Hematopoietic multipotent progenitor cell treated with erythropoietin and hydrocortisone succinate and interleukin-3 and kit ligand, for 6 days (in vitro differentiated cells): ENCODE data around the gene PTPRR.
A peak's percentile ranks its signal among the peaks of the same experiment; 100 is the strongest.

Experiments
- DNase-seq: peaks from one replicate; pipeline ENCODE4 v3.0.0-alpha.2; 2015

PTPRR gene

GRCh38 chr12:70910666-70911065 is 9.9 kb downstream of the PTPRR start:
- no peak for DNase-seq

GRCh38 chr12:70908978-70909377 is 11.6 kb downstream of the PTPRR start:
- DNase-seq = no peak

GRCh38 chr12:70907412-70907811 is 13.1 kb downstream of the PTPRR start:
- no peak for DNase-seq

- DNase-seq = no peak
These were observed 24.6 kb downstream of the PTPRR start for GRCh38 chr12:70895956-70896355.

GRCh38 chr12:70892593-70892992 is 27.9 kb downstream of the PTPRR start:
- no peak for DNase-seq

GRCh38 chr12:70890895-70891832 is 29.4 kb downstream of the PTPRR start:
- no peak for DNase-seq

GRCh38 chr12:70885956-70886355 is 34.6 kb downstream of the PTPRR start:
- no peak for DNase-seq

GRCh38 chr12:70883855-70884254 is 36.7 kb downstream of the PTPRR start:
- no peak for DNase-seq

GRCh38 chr12:70880744-70881143 is 39.8 kb downstream of the PTPRR start:
- DNase-seq = no peak

- DNase-seq = no peak
These were observed 43.6 kb downstream of the PTPRR start for GRCh38 chr12:70876952-70877351.

GRCh38 chr12:70875628-70876027 is 44.9 kb downstream of the PTPRR start:
- no peak for DNase-seq

- DNase-seq = no peak
These were observed 65.5 kb downstream of the PTPRR start for GRCh38 chr12:70854881-70855568.

GRCh38 chr12:70854138-70854537 is 66.4 kb downstream of the PTPRR start:
- DNase-seq = no peak

GRCh38 chr12:70853326-70853725 is 67.2 kb downstream of the PTPRR start:
- no peak for DNase-seq

GRCh38 chr12:70852416-70853150 is 68.0 kb downstream of the PTPRR start:
- DNase-seq = no peak

GRCh38 chr12:70849265-70849960 is 71.1 kb downstream of the PTPRR start:
- DNase-seq = peak; percentile 9

- no peak for DNase-seq
These were observed 72.7 kb downstream of the PTPRR start for GRCh38 chr12:70847871-70848270.

GRCh38 chr12:70845268-70845667 is 75.3 kb downstream of the PTPRR start:
- no peak for DNase-seq

- no peak for DNase-seq
These were observed 77.2 kb downstream of the PTPRR start for GRCh38 chr12:70843363-70843762.

GRCh38 chr12:70842942-70843341 is 77.6 kb downstream of the PTPRR start:
- no peak for DNase-seq

GRCh38 chr12:70842136-70842535 is 78.4 kb downstream of the PTPRR start:
- DNase-seq = no peak

- no peak for DNase-seq
These were observed 79.7 kb downstream of the PTPRR start for GRCh38 chr12:70840656-70841350.
